Body of pancreas (tissue), 4 donors: Measurements from ENCODE around the gene GRAMD4. TPM values are rescaled to one million over a fixed set of nuclear protein-coding genes. Genes with fewer than 3 reads are reported as not detected.

ENCODE experiments used
- ATAC-seq: fragments of 150-250 bp; one replicate; pipeline ENCODE4 v1.9.1; 2016
- DNase-seq, 4 donors: peaks; one replicate each; pipeline ENCODE4 v3.0.0-alpha.2; 2019
- H3K27ac ChIP-seq, 4 donors: fragments of 200-600 bp; sonication (generic); 1 replicate in 3 of 4; 2 replicates in 1 of 4; pipeline versions ENCODE4 v1.5.1 to v1.6.1; 2016 to 2019; ENCODE audit warnings: mild to moderate bottlenecking in 1 of 4, mixed read lengths in 1 of 4, moderate library complexity in 1 of 4
- H3K27me3 ChIP-seq, 2 donors: fragments of 200-600 bp; sonication (generic); one replicate each; pipeline ENCODE4 v1.6.0; 2016; ENCODE audit warnings: mild to moderate bottlenecking in 1 of 2
- H3K36me3 ChIP-seq, 2 donors: fragments of 200-600 bp; sonication (generic); replicated peaks in 1 of 2; 2 replicates each; pipeline ENCODE4 v1.5.1; 2016; ENCODE audit warnings: low read depth in 2 of 2; ENCODE audit not compliant: insufficient read depth in 1 of 2
- H3K4me1 ChIP-seq: fragments of 200-600 bp; sonication (generic); one replicate; pipeline ENCODE4 v1.6.0; 2016
- H3K4me3 ChIP-seq, 2 donors: fragments of 200-600 bp; sonication (generic); 1 replicate in 1 of 2; 2 replicates in 1 of 2; pipeline ENCODE4 v1.5.1; 2016 to 2019
- H3K9me3 ChIP-seq, 3 donors: fragments of 200-600 bp; sonication (generic); 1 replicate in 2 of 3; 2 replicates in 1 of 3; pipeline ENCODE4 v1.5.1; 2016
- POLR2A ChIP-seq, 3 donors: fragments of 450-650 bp; IDR thresholded peaks; one replicate each; pipeline ENCODE4 v1.6.1; 2016; ENCODE audit warnings: antibody characterized with exemption in 3 of 3, mild to moderate bottlenecking in 2 of 3
- WGBS, 2 donors: methylation state at CpG; one replicate each; pipeline ENCODE4 v1.1.5; 2017; 5-methylcytosine and 5-hydroxymethylcytosine counted together
- intact Hi-C: fragments of 100-400 bp; cut with DNase I; formaldehyde crosslinking; loops from one replicate; pipeline ENCODE4 v1.15.1; 2023
- total RNA-seq, 2 donors: library from RNA; depleted of rRNA; stranded (reverse); fragments of >200 nt; gene quantifications; one replicate each; pipeline ENCODE4 v1.1.0, GENCODE V29; 2016
- TF ChIP-seq, protein P1 (sequence below), 7 experiments: fragments of 450-650 bp in 4 of 7; fragments of 200-600 bp in 3 of 7; sonication (generic) in 3 of 7; IDR thresholded peaks; one replicate each; pipeline ENCODE4 v1.5.1; 2016 to 2019; ENCODE audit warnings: antibody characterized with exemption in 7 of 7

The GRAMD4 gene
- total RNA-seq, 2 donors from 2014 or later: 29.3 to 62.3 TPM

GRCh38 chr22:46668116-46668515 is 47.9 kb downstream of the GRAMD4 start:
- Histone ChIP-seq H3K4me3 (no peak overlapping the region), H3K27ac (no peak overlapping the region), H3K4me1 (no peaks in the 10 kb centered on the region), H3K36me3 (peaks cover 0 to 12% of the 10 kb centered on the region in 2 donors), H3K9me3 (no peaks in the 10 kb centered on the region), H3K27me3 (no peaks in the 10 kb centered on the region)
- DNase-seq: no peak
- intact Hi-C loops: loop anchor here (10.0 kb wide), 1 partner anchor 103 kb away; no protein-coding TSS in a partner anchor
- TF ChIP-seq, protein P1, sequence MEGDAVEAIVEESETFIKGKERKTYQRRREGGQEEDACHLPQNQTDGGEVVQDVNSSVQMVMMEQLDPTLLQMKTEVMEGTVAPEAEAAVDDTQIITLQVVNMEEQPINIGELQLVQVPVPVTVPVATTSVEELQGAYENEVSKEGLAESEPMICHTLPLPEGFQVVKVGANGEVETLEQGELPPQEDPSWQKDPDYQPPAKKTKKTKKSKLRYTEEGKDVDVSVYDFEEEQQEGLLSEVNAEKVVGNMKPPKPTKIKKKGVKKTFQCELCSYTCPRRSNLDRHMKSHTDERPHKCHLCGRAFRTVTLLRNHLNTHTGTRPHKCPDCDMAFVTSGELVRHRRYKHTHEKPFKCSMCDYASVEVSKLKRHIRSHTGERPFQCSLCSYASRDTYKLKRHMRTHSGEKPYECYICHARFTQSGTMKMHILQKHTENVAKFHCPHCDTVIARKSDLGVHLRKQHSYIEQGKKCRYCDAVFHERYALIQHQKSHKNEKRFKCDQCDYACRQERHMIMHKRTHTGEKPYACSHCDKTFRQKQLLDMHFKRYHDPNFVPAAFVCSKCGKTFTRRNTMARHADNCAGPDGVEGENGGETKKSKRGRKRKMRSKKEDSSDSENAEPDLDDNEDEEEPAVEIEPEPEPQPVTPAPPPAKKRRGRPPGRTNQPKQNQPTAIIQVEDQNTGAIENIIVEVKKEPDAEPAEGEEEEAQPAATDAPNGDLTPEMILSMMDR (IDR thresholded peaks at IDR 0.05): no peak
- no peak for TF ChIP-seq POLR2A (IDR thresholded peaks at IDR 0.05)
- WGBS, 2 donors: 92% methylated on average over 24 of the region's 24 CpGs; no CpG with 5 or more reads in 1 of the 2 donors
- no peak for ATAC-seq

GRCh38 chr22:46669201-46669600 is 49.0 kb downstream of the GRAMD4 start:
- Histone ChIP-seq H3K4me1 (no peaks in the 10 kb centered on the region), H3K4me3 (no peak overlapping the region), H3K9me3 (no peaks in the 10 kb centered on the region), H3K36me3 (peaks cover 0 to 12% of the 10 kb centered on the region in 2 donors), H3K27ac (no peak overlapping the region), H3K27me3 (no peaks in the 10 kb centered on the region)
- 96 to 99% methylated on average over 8 to 9 of the region's 9 CpGs for WGBS, 2 donors
- DNase-seq (no peak), ATAC-seq (no peak)
- no peak for TF ChIP-seq POLR2A (IDR thresholded peaks at IDR 0.05)
- TF ChIP-seq, protein P1 (IDR thresholded peaks at IDR 0.05): no peak
- intact Hi-C loops: loop anchor here (10.0 kb wide), 1 partner anchor 104 kb away; no protein-coding TSS in a partner anchor

DNA sequence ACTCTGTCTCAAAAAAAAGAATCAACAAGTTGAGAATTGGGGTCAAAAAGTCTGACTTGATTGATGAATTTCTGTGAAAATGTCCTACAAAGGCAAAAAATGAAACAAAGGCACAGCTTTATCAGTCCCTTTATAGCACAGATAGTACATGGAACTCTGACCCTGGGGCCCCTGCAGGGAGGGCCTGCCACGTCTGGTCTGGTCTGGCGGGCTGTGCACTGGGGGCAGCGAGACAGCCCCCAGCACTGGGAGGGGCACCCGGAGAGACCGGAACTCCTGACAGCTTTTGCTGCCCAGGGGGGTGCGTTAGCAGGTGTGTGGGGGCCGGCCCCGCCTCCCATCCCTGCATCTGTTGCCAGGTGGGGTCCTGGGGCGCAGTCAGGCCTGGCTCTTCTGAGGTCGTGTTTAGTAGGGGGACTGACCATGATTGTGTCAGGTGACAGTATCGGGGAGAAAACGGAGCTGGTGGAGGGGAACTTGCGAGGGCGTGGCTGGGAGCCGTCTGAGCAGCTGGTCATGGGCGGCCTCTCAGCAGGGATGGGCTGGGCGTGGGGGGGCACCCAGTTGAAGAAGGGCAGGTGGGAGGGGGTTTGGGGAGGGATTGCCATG is 51.7 kb downstream of the GRAMD4 start:
- 90 to 92% methylated on average over 14 to 17 of the region's 17 CpGs for WGBS, 2 donors
- Histone ChIP-seq H3K4me1 (no peaks in the 10 kb centered on the region), H3K27me3 (no peaks in the 10 kb centered on the region), H3K36me3 (peaks cover 0 to 7% of the 10 kb centered on the region in 2 donors), H3K27ac (no peak overlapping the region), H3K9me3 (no peaks in the 10 kb centered on the region), H3K4me3 (no peak overlapping the region)
- TF ChIP-seq, protein P1 (IDR thresholded peaks at IDR 0.05): no peak
- TF ChIP-seq POLR2A (IDR thresholded peaks at IDR 0.05): no peak
- DNase-seq: no peak
- ATAC-seq: no peak
- intact Hi-C loops: no loop called here

GRCh38 chr22:46672731-46673130 is 52.5 kb downstream of the GRAMD4 start:
- 85 to 93% methylated on average over 13 to 18 of the region's 18 CpGs for WGBS, 2 donors
- Histone ChIP-seq H3K9me3 (no peaks in the 10 kb centered on the region), H3K36me3 (peaks cover 0 to 6% of the 10 kb centered on the region in 2 donors), H3K4me1 (no peaks in the 10 kb centered on the region), H3K27ac (no peak overlapping the region), H3K4me3 (no peak overlapping the region), H3K27me3 (no peaks in the 10 kb centered on the region)
- DNase-seq (no peak), ATAC-seq (no peak)
- TF ChIP-seq, protein P1 (IDR thresholded peaks at IDR 0.05): no peak
- TF ChIP-seq POLR2A (IDR thresholded peaks at IDR 0.05): no peak
- intact Hi-C loops: no loop called here

DNA sequence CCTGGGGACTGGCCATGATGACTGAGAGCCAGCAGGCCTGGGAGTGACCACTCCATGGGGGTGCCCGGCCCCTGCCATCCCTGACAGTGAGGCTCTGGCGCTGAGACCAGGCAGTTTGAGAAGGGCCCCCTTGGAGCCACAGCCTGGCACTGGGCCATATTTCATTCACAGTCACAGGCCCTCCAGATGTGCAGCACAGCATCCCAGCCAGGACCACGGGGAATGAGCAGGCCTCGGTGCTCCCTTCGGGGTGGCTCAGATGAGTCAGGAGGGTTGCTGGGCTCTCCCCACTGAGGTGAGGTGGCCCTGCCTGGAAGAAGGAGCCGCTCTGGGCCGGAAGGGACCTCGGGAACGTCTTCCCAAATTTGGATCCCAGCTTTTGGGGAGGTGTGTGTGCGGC is 53.0 kb downstream of the GRAMD4 start:
- no peak for TF ChIP-seq POLR2A (IDR thresholded peaks at IDR 0.05)
- TF ChIP-seq, protein P1 (IDR thresholded peaks at IDR 0.05): no peak
- ATAC-seq (no peak), DNase-seq (no peak)
- H3K9me3 ChIP-seq: no peaks in the 10 kb centered on the region
- H3K4me3 ChIP-seq: no peak overlapping the region
- no peaks in the 10 kb centered on the region for H3K4me1 ChIP-seq
- WGBS, 2 donors: 96% methylated on average over 10 of the region's 10 CpGs; no CpG with 5 or more reads in 1 of the 2 donors
- intact Hi-C loops: no loop called here
- no peaks in the 10 kb centered on the region for H3K27me3 ChIP-seq
- peaks cover 0 to 6% of the 10 kb centered on the region in 2 donors for H3K36me3 ChIP-seq
- H3K27ac ChIP-seq: no peak overlapping the region
